Measurements from ENCODE around the gene PDCD4. TPM values are rescaled to one million over a fixed set of nuclear protein-coding genes. Genes with fewer than 3 reads are reported as not detected.
A peak's percentile ranks its signal among the peaks of the same experiment; 100 is the strongest.

The PDCD4 gene
- total and polyA plus RNA-seq, 9 of the 15 experiments (the other 6 are each of a cell fraction or from before 2014, with no cell fraction given), result 12.9 to 44.1 (median 33.7) TPM

DNA sequence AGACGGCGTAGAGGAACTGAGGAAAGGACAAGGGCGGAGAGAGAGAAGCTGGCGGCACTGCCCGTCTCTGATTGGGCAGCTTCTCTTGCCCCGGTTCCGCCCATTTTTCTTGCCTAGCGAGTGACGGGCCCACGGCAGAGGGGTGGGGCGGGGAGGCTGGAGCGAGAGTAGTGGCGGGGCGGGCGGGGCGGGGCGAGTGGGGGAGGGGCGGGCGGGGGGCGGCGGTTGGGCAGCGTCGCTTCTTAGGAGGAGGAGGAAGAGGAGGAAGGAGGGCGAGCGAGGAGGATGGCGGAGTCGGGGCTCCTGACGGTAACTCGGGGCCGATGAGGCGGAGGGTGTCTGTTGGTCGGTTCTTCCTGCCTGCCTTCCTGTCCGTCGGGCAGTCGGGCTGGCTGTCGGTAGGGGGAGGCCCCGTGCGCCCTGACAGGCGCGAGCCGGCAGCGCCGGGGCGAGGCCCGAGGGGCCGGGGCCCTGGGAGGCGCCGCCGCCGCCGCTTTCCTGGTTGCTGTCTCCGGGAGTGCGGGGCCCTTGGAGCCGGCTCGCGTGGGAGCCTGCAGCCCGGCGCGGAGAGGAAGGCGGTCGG is 47.7 kb downstream of the PDCD4 start, which contains the start of gene SHOC2:
Gene SHOC2 (plus strand): TSS at position 256 of the 583 bp plus-strand sequence. CDS start 44,755 bp downstream, outside the sequence.
- POLR2A ChIA-PET, result interaction anchor here (0.6 to 2.4 kb wide), 9 partner anchors 9 to 1115 kb away, joined by 3 to 16 read pairs (median 4); no protein-coding TSS in a partner anchor
- Histone ChIP-seq H2AFZ (ENCODE audit: low read depth, low read length) (peak within 1 kb of the TSS; percentile 99), H3K9me3 (replicated peaks; ENCODE audit: control insufficient read depth, insufficient read depth, low read depth, low read length) (no peaks in the 10 kb centered on the region), H3K4me2 (ENCODE audit: insufficient read depth, low read length) (peak within 1 kb of the TSS; percentile 95), H3K9ac (ENCODE audit: insufficient read depth in 1 of 2, low read depth in 2 of 2, low read length in 2 of 2) (peak within 1 kb of the TSS; percentile 95 to 98), H3K9me1 (ENCODE audit: control insufficient read depth, insufficient read depth, low read length) (no peaks in the 10 kb centered on the region), H4K20me1 (replicated peaks; ENCODE audit: control insufficient read depth, insufficient read depth, low read length) (no peaks in the 10 kb centered on the region), H3K36me3 (ENCODE audit: control insufficient read depth, insufficient read depth, low read length) (no peaks in the 10 kb centered on the region), H3K79me2 (ENCODE audit: control insufficient read depth, insufficient read depth, low read length) (peaks cover 53% of the 10 kb centered on the region), H3K4me1 (replicated peaks in 1 of 2; ENCODE audit: control insufficient read depth in 2 of 2, insufficient read depth in 2 of 2, low read length in 2 of 2) (peaks cover 0 to 18% of the 10 kb centered on the region in 2 experiments; a peak in 2 of 5 replicates), H3K27ac (ENCODE audit: extremely low read depth, low read depth, low read length) (peak within 1 kb of the TSS; percentile 99), H3K27me3 (ENCODE audit: control insufficient read depth in 2 of 2, insufficient read depth in 2 of 2, low read length in 2 of 2) (no peaks in the 10 kb centered on the region), H3K4me3 (peak within 1 kb of the TSS; percentile 90)
- 5% methylated on average over 11 of the region's 61 CpGs for WGBS (ENCODE audit: insufficient coverage, low coverage, missing lambda C conversion rate)
- intact Hi-C loops (cut with micrococcal nuclease) (no loop called here), in situ Hi-C loops (cut with MboI) (no loop called here)
- CTCF ChIA-PET (ENCODE audit: low intra/inter-chr PET ratio), result no interaction called here
- FAIRE-seq (no peak), ATAC-seq (peak; percentile 48), DNase-seq (ENCODE audit: extremely low read depth in 1 of 4, low spot score in 3 of 4) (peak; percentile 82 to 98 (median 87))
- BruUV-seq (replicated peaks), result no TSS peak
- peak; percentile 41; the same call in 1 of the 2 replicates for TF ChIP-seq RB1 (IDR thresholded peaks at IDR 0.05; ENCODE audit: low read depth)
- no peak for TF ChIP-seq NFE2 (IDR thresholded peaks at IDR 0.05; ENCODE audit: low read depth)
- TF ChIP-seq ETS2 (tag; IDR thresholded peaks at IDR 0.05; ENCODE audit: borderline replicate concordance, poor library complexity, severe bottlenecking), result no peak
- TF ChIP-seq ZBTB1 (CRISPR knock-in tag; IDR thresholded peaks at IDR 0.05; ENCODE audit: borderline replicate concordance, low read depth), result no peak
- TF ChIP-seq, protein P1, sequence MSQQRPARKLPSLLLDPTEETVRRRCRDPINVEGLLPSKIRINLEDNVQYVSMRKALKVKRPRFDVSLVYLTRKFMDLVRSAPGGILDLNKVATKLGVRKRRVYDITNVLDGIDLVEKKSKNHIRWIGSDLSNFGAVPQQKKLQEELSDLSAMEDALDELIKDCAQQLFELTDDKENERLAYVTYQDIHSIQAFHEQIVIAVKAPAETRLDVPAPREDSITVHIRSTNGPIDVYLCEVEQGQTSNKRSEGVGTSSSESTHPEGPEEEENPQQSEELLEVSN (IDR thresholded peaks at IDR 0.05; ENCODE audit: borderline replicate concordance in 1 of 2, extremely low read depth in 1 of 2, insufficient read depth in 1 of 2, insufficient read length in 1 of 2, low read depth in 1 of 2, low read length in 1 of 2, poor library complexity in 1 of 2, severe bottlenecking in 1 of 2), result peak in 1 of 2 experiments; percentile 30
- peak; percentile 14; the same call in 1 of the 2 replicates for TF ChIP-seq SUPT5H (IDR thresholded peaks at IDR 0.05)
- peak; percentile 48 for TF ChIP-seq CCNT2 (IDR thresholded peaks at IDR 0.05; ENCODE audit: borderline replicate concordance, extremely low read depth, insufficient read length, low read depth, low read length)
- TF ChIP-seq, protein P2, sequence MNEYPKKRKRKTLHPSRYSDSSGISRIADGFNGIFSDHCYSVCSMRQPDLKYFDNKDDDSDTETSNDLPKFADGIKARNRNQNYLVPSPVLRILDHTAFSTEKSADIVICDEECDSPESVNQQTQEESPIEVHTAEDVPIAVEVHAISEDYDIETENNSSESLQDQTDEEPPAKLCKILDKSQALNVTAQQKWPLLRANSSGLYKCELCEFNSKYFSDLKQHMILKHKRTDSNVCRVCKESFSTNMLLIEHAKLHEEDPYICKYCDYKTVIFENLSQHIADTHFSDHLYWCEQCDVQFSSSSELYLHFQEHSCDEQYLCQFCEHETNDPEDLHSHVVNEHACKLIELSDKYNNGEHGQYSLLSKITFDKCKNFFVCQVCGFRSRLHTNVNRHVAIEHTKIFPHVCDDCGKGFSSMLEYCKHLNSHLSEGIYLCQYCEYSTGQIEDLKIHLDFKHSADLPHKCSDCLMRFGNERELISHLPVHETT (CRISPR knock-in tag; conservative IDR thresholded peaks at IDR 0.05 in 1 of 2, IDR thresholded peaks at IDR 0.05 in 1 of 2), result peak in 1 of 2 experiments; percentile 40; a peak in 1 of 4 replicates
- TF ChIP-seq, protein P3, sequence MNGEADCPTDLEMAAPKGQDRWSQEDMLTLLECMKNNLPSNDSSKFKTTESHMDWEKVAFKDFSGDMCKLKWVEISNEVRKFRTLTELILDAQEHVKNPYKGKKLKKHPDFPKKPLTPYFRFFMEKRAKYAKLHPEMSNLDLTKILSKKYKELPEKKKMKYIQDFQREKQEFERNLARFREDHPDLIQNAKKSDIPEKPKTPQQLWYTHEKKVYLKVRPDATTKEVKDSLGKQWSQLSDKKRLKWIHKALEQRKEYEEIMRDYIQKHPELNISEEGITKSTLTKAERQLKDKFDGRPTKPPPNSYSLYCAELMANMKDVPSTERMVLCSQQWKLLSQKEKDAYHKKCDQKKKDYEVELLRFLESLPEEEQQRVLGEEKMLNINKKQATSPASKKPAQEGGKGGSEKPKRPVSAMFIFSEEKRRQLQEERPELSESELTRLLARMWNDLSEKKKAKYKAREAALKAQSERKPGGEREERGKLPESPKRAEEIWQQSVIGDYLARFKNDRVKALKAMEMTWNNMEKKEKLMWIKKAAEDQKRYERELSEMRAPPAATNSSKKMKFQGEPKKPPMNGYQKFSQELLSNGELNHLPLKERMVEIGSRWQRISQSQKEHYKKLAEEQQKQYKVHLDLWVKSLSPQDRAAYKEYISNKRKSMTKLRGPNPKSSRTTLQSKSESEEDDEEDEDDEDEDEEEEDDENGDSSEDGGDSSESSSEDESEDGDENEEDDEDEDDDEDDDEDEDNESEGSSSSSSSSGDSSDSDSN (IDR thresholded peaks at IDR 0.05; ENCODE audit: borderline replicate concordance in 1 of 2, low read depth in 2 of 2, low read length in 2 of 2), result peak in 1 of 2 experiments; percentile 27; a peak in 1 of 4 replicates
- TF ChIP-seq EGR1 (conservative IDR thresholded peaks at IDR 0.05), result peak; percentile 65; the same call in 1 of the 2 replicates
- peak in 1 of 2 experiments; percentile 57; a peak in 3 of 4 replicates for TF ChIP-seq NRF1 (conservative IDR thresholded peaks at IDR 0.05 in 1 of 2, IDR thresholded peaks at IDR 0.05 in 1 of 2)
- peak; percentile 90 for TF ChIP-seq POLR2G (IDR thresholded peaks at IDR 0.05; ENCODE audit: low read depth, low read length)
- TF ChIP-seq NFIC (IDR thresholded peaks at IDR 0.05), result peak; percentile 19; the same call in 1 of the 2 replicates
- peak; percentile 12 for TF ChIP-seq FOXJ2 (tag; IDR thresholded peaks at IDR 0.05)
- no peak for TF ChIP-seq SRSF9 (IDR thresholded peaks at IDR 0.05; ENCODE audit: borderline replicate concordance, low read depth, low read length)
